ENCODE measurements around the gene XRCC6. TPM values are rescaled to one million over a fixed set of nuclear protein-coding genes. Genes with fewer than 3 reads are reported as not detected.

XRCC6 gene
- total RNA-seq, 1 experiment from 2014 or later: 588 TPM

DNA sequence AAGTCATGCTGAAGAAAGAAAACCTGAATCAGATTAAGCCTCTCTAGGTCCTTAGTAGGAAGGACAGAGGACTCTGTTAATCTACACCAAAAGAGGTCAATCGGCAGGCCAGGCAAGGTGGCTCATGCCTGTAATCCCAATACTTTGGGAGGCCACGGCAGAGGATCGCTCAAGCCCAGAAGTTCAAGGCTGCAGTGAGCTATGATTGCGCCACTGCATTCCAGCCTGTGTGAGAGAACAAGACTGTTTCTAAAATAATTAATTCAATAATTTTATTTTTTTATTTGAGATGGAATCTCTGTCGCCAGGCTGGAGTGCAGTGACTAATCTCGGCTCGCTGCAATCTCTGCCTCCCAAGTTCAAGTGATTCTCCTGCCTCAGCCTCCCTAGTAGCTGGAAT lies 4.5 kb downstream of the XRCC6 start:
- Histone ChIP-seq H3K27me3 (ENCODE audit: insufficient read depth, low read length) (no peaks in the 10 kb centered on the region), H3K4me2 (ENCODE audit: low read length) (no peak overlapping the region), H3K9me3 (ENCODE audit: control insufficient read depth in 1 of 2, insufficient read depth in 1 of 2, low read depth in 1 of 2, low read length in 2 of 2) (no peaks in the 10 kb centered on the region), H3K27ac (ENCODE audit: low read depth, low read length) (no peak overlapping the region), H4K20me1 (ENCODE audit: insufficient read depth) (no peaks in the 10 kb centered on the region; the same call in 1 of the 2 replicates), H3K36me3 (ENCODE audit: control insufficient read depth in 1 of 2, insufficient read depth in 2 of 2, low read length in 2 of 2) (peaks cover 51 to 53% of the 10 kb centered on the region in 2 experiments), H3K4me1 (ENCODE audit: control insufficient read depth in 1 of 2, insufficient read depth in 2 of 2, low read length in 2 of 2) (peaks cover 4 to 5% of the 10 kb centered on the region in 2 experiments; a peak in 3 of 4 replicates), H3K4me3 (replicated peaks in 1 of 2; ENCODE audit: low read depth in 1 of 2, low read length in 2 of 2) (no peak overlapping the region), H3K79me2 (ENCODE audit: insufficient read depth, low read length) (peaks cover 88% of the 10 kb centered on the region), H3K9me2 (ENCODE audit: insufficient read depth) (no peaks in the 10 kb centered on the region), H2AFZ (ENCODE audit: low read depth, low read length, poor library complexity, severe bottlenecking) (no peak overlapping the region), H3K9ac (ENCODE audit: low read length) (no peak overlapping the region)
- BruUV-seq (replicated peaks): no TSS peak
- ChIA-PET RAD21 (ENCODE audit: low non-redundant PET in 1 of 2, low total read pairs in 2 of 2, uncharacterized antibody in 2 of 2, unreplicated experiment in 2 of 2) (no interaction called here), CTCF (no interaction called here), POLR2A (no interaction called here)
- TF ChIP-seq ELF1 (IDR thresholded peaks at IDR 0.05; ENCODE audit: borderline replicate concordance, low read depth) (no peak), JUND (IDR thresholded peaks at IDR 0.05) (no peak), FOSL1 (IDR thresholded peaks at IDR 0.05; ENCODE audit: low read depth) (no peak), SIN3A (IDR thresholded peaks at IDR 0.05; ENCODE audit: low read depth) (no peak), SRF (IDR thresholded peaks at IDR 0.05; ENCODE audit: low read depth) (no peak), RAD21 (IDR thresholded peaks at IDR 0.05; ENCODE audit: low read depth) (no peak), YY1 (IDR thresholded peaks at IDR 0.05; ENCODE audit: extremely low read depth, insufficient replicate concordance, low read depth, low read length) (no peak), EGR1 (IDR thresholded peaks at IDR 0.05; ENCODE audit: low read depth) (no peak), EZH2phosphoT487 (IDR thresholded peaks at IDR 0.05; ENCODE audit: borderline replicate concordance) (no peak), CBX3 (IDR thresholded peaks at IDR 0.05; ENCODE audit: low read depth) (no peak), ZNF274 (IDR thresholded peaks at IDR 0.05; ENCODE audit: low read depth, low read length) (no peak), POLR2AphosphoS5 (IDR thresholded peaks at IDR 0.05; ENCODE audit: low read depth, low read length) (no peak), CEBPB (IDR thresholded peaks at IDR 0.05; ENCODE audit: low read depth) (no peak), EZH2 (IDR thresholded peaks at IDR 0.05) (no peak), POLR2A (IDR thresholded peaks at IDR 0.05; ENCODE audit: borderline replicate concordance, extremely low read depth, insufficient read depth, insufficient read length) (no peak), TCF7L2 (IDR thresholded peaks at IDR 0.05; ENCODE audit: borderline replicate concordance, extremely low read depth, insufficient read depth, insufficient read length) (no peak)
- TF ChIP-seq, protein P1, sequence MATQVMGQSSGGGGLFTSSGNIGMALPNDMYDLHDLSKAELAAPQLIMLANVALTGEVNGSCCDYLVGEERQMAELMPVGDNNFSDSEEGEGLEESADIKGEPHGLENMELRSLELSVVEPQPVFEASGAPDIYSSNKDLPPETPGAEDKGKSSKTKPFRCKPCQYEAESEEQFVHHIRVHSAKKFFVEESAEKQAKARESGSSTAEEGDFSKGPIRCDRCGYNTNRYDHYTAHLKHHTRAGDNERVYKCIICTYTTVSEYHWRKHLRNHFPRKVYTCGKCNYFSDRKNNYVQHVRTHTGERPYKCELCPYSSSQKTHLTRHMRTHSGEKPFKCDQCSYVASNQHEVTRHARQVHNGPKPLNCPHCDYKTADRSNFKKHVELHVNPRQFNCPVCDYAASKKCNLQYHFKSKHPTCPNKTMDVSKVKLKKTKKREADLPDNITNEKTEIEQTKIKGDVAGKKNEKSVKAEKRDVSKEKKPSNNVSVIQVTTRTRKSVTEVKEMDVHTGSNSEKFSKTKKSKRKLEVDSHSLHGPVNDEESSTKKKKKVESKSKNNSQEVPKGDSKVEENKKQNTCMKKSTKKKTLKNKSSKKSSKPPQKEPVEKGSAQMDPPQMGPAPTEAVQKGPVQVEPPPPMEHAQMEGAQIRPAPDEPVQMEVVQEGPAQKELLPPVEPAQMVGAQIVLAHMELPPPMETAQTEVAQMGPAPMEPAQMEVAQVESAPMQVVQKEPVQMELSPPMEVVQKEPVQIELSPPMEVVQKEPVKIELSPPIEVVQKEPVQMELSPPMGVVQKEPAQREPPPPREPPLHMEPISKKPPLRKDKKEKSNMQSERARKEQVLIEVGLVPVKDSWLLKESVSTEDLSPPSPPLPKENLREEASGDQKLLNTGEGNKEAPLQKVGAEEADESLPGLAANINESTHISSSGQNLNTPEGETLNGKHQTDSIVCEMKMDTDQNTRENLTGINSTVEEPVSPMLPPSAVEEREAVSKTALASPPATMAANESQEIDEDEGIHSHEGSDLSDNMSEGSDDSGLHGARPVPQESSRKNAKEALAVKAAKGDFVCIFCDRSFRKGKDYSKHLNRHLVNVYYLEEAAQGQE (IDR thresholded peaks at IDR 0.05; ENCODE audit: low read depth): no peak
- TF ChIP-seq, protein P2, sequence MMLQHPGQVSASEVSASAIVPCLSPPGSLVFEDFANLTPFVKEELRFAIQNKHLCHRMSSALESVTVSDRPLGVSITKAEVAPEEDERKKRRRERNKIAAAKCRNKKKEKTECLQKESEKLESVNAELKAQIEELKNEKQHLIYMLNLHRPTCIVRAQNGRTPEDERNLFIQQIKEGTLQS (IDR thresholded peaks at IDR 0.05): no peak
- TF ChIP-seq, protein P3, sequence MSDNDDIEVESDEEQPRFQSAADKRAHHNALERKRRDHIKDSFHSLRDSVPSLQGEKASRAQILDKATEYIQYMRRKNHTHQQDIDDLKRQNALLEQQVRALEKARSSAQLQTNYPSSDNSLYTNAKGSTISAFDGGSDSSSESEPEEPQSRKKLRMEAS (IDR thresholded peaks at IDR 0.05): no peak
- TF ChIP-seq, protein P4, sequence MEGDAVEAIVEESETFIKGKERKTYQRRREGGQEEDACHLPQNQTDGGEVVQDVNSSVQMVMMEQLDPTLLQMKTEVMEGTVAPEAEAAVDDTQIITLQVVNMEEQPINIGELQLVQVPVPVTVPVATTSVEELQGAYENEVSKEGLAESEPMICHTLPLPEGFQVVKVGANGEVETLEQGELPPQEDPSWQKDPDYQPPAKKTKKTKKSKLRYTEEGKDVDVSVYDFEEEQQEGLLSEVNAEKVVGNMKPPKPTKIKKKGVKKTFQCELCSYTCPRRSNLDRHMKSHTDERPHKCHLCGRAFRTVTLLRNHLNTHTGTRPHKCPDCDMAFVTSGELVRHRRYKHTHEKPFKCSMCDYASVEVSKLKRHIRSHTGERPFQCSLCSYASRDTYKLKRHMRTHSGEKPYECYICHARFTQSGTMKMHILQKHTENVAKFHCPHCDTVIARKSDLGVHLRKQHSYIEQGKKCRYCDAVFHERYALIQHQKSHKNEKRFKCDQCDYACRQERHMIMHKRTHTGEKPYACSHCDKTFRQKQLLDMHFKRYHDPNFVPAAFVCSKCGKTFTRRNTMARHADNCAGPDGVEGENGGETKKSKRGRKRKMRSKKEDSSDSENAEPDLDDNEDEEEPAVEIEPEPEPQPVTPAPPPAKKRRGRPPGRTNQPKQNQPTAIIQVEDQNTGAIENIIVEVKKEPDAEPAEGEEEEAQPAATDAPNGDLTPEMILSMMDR (IDR thresholded peaks at IDR 0.05 in 2 of 3, conservative IDR thresholded peaks at IDR 0.05 in 1 of 3; ENCODE audit: borderline replicate concordance in 1 of 3, insufficient read depth in 1 of 3, low read depth in 2 of 3, low read length in 2 of 3): no peak
- DNase-seq (ENCODE audit: low read depth, low spot score) (no peak), ATAC-seq (no peak)
- intact Hi-C loops (cut with micrococcal nuclease): no loop called here
